ENCODE measurements around the gene TM9SF2.

TM9SF2 gene

DNA sequence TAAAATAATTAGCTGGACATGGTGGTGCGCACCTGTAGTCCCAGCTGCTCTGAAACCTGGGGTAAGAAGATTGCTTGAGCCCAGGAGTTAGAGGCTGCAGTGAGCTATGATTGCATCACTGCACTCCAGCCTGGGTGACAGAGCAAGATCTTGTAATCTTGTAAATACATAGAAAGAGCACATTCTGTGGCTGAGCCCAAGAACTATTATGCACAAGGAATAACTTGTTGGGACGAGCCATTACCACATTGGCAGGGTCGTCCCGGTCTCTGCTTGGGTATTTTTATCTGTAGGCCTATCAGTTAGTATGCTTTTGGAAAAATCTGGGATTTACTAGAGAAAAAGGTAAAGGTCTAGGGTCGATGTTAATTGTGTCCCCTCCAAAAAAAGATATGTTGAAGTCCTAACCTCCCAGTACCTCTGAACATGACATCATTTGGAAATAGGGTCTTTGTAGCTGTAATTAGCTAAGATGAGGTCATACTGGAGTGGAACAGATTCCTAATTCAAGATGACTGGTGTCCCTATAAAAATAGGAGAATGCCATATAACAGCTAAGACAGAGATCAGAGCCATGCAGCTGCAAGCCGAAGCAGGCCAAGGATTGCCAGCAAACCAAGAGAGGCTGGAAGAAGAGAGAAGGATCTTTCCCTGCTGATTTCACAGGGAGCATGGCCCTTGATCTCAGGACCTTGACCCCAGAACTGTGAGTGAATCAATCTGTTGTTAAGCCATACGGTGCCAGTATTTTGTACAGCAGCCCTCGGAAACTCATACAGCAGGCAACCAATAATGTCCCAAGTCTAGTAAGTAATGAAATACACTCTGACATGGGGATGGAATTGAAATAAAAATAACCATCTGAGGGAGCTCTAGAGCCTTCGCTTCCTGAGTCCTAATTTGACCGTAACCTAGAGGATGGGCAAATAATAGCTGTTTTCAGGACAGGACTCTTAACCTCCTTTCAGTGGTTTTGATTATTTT lies 77.0 kb downstream of the TM9SF2 start:
- no peak for DNase-seq (ENCODE audit: low read depth in 2 of 2)

DNA sequence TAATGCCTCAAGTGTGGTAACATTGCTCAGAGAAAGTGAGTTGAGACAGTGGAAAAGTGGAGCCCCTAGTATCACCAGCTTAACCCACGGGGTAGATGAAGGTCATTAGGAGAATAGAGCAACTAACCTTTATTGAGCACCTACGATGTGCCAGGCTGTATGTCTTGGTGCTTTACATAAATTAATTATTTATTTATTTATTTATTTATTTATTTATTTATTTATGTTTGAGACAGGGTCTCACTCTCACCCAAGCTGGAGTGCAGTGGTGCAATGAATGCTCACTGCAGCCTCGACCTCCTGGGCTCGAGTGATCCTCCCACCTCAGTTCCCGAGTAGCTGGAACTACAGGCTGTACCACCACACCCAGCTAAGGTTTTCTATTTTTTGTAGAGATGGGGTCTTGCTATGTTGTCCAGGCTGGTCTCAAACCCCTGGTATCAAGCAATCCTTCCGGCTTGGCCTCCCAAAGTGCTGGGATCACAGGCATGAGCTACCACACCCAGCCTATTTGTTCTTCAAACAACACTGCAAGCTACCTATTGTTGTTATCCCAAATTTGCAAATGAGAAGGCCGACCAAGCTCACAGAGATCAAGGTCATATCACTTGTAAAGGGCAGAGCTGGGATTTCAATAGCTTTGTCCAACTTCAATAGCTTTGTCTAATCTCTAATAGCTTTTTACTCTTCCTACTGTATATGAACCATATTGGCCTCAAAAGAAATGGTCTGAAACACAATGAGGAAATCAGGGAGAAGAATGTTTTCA lies 79.4 kb downstream of the TM9SF2 start:
- no peak for DNase-seq (ENCODE audit: low read depth in 2 of 2)

DNA sequence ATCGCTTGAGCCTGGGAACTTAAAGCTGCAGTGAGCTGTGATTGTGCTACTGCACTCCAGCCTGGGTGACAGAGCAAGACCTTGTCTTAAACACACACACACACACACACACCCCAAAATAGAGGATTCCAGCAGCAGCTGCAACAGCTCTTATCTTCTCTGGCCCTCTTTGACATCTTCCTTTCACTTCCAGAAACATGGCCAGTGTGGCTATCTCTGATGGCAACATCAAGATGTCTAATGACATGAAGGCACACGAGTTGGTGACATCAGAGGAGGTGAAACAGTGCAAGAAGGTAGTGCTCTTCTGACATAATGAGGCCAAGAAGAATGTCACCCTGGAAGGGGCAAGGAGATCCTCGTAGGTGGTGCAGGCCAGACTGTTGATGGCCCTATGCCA lies 81.2 kb downstream of the TM9SF2 start:
- DNase-seq (ENCODE audit: low read depth in 2 of 2), result no peak

DNA sequence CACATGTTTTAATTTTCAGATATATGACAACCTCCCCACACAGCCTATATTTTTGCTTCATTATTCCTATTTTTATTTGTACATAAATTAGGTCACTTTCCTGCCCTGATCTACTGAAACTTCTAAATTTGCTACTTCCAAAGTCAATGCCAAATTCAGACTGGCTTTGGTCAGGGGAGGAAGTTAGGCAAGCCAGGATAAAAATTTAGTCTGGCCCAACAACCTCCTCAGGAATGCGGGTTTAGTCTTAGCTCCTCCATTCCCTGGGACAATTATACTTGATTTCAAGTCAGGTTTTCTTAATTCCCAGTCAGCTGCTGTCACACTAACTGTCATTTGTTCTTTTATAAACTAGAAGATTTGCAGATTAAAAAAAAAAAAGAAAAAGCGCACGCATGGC lies 84.3 kb downstream of the TM9SF2 start:
- DNase-seq (ENCODE audit: low read depth in 2 of 2), result no peak

DNA sequence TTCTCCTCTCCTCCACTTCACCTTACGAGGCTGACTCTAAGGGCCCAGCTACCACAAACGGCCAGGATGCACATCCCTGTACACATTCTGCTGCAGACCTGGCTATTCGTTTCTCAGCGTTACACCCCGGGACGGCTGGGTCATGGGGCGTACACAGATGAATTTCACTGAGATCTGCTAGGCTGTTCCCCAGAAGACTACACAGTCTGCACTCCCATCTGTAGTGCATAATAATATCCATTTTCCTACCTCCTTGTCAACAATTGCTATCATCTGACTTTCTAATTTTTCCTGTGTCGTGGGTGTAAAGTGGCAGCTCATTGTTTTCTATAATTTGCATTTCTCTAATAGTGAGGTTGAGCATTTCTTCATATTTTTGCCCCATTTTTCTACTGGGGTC lies 85.7 kb downstream of the TM9SF2 start:
- no peak for DNase-seq (ENCODE audit: low read depth in 2 of 2)

DNA sequence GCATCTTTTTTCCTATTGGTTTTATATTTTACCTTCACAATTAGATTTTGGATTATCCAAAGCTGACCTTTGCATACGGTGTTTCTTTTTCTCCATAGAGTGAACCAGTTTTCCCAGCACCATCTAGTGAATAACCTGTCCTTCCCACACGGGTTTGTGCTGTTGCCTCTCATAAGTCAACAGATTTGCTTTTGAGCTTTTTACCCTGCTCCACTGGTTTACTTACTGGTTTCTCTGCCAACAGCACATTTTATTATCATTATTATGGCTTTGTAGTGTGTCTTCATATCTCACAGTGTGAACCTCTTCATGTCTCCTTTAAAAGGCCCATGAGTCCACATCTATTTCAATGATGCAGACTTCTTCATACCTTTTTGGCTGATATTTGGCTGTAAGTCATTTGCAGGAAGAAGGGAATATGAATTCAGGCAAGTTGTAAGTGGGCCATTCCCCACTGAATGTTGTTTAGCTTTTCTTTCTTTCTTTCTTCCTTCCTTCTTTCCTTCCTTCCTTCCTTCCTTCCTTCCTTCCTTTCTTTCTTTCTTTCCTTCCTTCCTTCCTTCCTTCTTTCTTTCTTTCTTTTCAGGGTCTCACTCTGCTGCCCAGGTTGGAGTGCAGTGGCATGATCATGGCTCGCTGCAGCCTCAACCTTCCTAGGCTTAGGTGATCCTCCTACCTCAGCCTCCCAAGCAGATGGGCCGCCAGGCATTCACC lies 86.8 kb downstream of the TM9SF2 start:
- DNase-seq (ENCODE audit: low read depth in 2 of 2), result no peak

DNA sequence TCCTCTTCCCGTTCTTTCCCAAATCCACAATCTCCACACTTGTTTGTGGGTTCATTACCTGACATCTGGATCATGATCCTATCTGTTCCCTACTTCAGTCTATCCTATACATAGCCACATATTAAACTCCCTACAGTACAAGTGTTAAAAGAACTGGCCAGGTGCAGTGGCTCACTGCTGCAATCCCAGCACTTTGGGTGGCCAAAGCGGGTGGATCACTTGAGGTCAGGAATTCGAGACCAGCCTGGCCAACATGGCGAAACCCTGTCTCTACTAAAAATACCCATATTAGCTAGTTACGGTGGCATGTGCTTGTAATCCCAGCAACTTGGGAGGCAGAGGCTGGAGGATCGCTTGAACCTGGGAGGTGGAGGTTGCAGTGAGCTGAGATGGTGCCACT lies 88.3 kb downstream of the TM9SF2 start:
- no peak for DNase-seq (ENCODE audit: low read depth in 2 of 2)

DNA sequence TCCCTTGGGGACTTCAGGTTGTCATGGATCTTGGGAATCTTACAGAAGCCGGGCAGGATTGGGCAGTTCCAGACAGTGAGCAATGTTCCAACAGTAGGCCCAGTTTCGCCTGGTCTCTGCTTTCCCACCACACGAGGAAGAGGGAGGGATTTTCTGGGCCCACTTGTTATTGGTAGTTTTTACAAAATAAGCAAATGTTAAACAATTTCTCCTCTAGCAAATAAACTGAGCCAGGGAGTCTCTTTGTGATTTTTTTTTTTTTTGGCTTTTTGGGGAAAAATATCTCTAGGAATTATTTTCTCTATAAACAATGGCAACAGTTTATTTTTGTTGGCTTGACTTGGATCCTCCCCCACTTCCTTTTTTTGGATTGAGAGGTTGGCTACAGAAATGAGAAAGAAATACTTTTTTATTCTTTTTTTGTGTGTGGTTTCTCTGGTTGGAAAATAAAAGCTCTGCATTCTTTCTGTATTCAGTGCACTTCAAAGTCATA lies 89.3 kb downstream of the TM9SF2 start:
- no peak for DNase-seq (ENCODE audit: low read depth in 2 of 2)

DNA sequence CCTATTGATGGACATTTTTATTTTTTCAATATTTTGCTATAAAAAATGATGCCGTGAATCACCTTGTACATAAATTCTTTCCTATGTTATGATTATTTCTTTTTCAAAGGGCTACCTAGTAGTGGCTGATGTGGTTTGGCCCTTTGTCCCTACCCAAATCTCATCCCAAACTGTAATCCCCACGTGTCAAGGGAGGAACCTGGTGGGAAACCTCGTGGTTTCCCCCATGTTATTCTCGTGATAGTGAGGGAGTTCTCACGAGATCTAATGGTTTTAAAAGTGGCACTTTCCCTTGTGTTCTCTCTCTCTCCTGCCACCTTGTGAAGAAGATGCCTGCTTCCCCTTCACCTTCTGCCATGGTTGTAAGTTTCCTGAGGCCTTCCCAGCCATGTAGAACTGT lies 94.9 kb downstream of the TM9SF2 start:
- DNase-seq (ENCODE audit: low read depth in 2 of 2), result no peak

DNA sequence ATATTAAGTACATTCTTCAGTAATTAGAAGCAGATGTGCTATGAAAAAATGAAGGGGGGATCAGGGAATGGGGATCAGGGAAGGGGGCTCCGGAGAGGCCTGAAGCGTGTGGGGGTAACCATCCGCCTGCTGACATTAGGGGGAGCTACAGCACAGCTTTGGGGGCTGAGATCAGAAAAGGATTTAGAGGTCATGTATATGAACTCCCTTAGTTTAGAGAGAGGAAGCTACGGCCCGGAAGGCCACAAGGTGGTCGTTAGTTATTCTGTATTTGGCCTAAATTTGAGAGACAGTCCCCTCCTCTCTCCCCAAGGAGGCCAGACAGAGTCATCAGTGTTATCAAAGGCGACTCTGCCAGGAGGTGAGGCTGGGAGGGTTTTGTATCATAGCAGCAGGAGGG lies 99.0 kb downstream of the TM9SF2 start:
- no peak for DNase-seq (ENCODE audit: low read depth in 2 of 2)

DNA sequence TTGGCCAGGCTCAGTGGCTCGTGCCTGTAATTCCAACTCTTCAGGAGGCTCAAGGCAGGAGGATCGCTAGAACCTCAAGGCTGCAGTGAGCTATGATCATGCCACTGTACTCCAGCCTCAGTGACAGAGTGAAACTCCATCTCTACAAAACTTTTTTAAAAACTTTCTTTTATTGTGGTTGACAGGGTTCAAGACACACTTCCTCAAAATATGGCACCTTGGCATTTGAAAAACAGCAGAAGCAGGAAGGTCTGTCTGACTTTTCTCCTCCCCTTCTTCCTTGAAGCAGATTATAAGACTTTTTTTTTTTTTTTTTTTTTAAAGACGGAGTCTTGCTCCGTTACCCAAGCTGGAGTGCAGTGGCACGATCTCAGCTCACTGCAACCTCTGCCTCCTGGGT lies 100.3 kb downstream of the TM9SF2 start:
- no peak for DNase-seq (ENCODE audit: low read depth in 2 of 2)

DNA sequence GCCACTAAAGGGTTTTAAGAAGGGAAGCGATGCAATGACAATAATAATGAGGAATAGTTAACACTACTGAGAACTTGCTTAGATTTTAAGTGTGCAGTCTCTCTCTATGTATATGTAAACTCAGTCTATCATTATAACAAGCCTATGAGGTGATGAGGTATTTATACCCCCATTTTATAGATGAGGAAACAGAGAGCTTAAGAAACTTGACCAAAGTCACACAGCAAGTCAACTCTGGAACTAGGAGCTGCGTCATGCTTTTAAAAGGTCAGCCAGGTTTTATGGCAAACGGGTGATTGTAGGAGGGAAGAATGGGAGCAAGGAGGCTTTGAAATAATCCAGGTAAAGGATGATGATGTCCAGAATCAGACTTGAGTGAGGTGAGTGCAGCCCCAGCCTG lies 103.4 kb downstream of the TM9SF2 start:
- no peak for DNase-seq (ENCODE audit: low read depth in 2 of 2)

DNA sequence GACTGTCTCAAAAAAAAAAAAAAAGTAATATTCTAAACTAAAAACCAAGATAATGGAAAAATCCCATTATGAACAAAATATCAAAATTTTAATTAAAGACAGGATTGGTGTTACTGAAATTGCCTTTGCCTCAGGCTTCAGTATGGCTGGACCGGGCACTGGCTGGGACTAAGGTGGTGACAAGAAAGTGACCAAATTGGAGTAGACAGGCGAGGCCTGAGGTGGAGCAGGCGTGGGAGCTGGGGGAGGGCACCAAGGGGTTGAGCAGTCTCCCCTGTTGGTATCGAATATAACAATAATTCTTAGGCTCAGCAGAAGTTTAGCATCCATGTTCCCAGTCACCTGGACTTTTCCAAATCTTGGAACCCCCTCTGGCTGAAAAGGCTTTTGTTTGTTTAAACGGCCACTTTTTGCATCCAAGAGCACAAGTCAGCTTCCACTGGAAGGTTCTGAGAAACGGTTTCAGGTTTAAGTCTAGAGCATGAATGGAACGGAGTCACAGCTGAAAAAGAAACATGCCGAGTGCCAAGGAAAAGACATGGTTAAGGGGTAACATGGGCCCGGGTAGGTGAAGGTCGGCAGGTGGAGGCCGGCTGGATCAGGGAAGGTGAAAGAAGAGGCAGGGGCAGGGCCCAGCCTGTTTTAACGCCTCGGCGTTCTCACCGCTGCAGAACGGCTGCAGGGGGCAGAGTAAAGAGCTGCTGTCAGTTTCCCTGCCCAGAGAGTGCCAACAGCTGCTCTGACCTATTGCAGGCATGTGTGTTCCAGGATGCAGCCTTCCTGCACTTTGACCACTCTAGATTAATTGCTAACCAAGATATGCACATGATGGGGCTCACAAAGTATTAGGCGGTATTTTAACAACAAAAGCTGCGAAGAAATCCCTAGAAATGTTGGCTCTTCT lies 104.4 kb downstream of the TM9SF2 start:
- DNase-seq (ENCODE audit: low read depth in 2 of 2), result peak in 1 of 2 donors; percentile 12

DNA sequence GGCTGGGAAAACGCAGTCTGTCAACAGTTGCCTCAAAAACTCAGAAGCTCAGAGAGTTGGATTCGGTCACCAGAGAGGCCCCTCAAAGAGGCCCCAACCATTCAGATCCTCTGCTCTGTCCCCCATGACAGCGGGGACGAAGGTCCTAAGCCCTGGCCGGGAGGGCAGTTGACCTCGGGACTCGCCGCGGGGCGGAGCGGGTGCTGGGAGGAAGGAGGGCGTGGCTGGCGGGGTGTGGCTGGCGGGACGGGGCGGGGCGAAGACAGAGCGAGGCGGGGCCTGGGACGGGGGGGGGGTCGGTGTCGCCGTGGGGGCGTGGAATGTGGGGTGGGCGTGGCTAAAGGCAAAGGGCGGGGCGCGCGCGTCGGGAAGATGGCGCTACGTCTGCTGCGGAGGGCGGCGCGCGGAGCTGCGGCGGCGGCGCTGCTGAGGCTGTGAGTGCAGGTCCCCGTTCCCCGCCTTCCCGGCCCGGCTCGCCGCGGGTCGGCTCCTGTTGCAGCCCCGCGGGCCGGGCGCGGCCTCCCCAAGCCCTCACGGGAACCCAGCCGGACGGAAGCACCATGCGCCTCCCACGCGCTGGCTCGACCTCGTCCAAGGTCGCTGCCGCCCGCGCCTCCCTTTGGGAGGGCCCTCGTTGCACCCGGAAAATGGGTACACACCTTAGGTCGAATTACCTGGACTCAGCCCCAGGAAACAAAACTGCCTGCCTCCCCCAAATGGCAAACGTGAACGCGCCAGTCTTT lies 105.2 kb downstream of the TM9SF2 start, which contains the start of gene CLYBL:
Gene CLYBL (plus strand): TSS at position 367 of the 743 bp plus-strand sequence.
- peak; percentile 81 to 86 for DNase-seq (ENCODE audit: low read depth in 2 of 2)

DNA sequence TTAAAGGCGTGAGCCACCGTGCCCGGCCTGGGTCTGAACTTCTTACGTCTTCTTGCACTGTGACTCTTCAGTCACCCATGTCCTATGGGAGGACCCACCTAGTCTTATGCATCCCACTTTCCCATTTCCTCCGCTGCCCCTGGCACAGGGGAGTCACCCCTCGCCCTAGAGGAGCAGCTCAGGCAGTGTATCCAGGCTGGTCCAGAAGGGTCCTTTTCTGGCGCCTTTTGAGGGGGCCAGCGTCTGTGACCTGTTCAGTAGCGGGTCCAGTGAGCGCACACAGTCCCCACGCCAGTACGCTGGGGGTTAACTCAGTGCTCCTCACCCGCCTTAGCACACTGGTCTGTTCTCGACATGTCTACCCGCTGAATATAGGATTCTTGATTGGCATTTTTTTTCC lies 107.1 kb downstream of the TM9SF2 start:
- no peak for DNase-seq (ENCODE audit: low read depth in 2 of 2)

DNA sequence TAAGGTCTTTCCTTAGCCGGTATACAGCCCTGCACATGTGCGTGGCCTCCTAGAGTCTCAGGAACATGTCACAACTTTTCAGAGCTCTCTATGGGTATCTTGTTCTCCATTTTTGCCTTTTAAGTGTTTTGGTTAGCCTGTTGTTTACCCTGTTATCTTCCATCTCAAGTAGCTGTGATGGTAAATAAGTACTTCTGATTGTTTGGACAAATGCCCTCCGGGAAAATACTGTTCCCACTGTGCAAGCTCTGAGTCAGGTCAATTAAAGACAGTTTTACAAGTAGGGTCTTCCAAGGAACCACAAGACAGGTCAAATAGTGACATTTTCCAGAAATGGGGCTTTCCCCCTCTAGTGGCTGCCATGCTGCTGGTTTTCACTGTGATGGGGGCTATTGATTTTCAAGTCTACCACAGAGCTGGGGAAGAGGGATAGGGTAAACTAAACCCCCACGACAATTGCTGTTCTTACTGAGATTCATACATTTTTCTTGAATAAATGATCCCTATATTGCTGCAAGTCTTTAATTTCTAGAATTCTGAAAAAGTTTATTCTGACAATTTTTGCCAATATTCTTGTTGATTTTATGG lies 109.5 kb downstream of the TM9SF2 start:
- DNase-seq (ENCODE audit: low read depth in 2 of 2), result no peak

Data from stimulated activated CD8-positive, alpha-beta memory T cell treated with anti-CD3 and anti-CD28 coated beads, Interleukin-2, amount 100 ng/mL, for 48 hours (primary cell).